ENCODE data around the gene PICALM. TPM values are rescaled to one million over a fixed set of nuclear protein-coding genes. Genes with fewer than 3 reads are reported as not detected.

PICALM gene
- total and polyA plus RNA-seq, 4 donors, result 94.5 to 486 (median 204) TPM

GRCh38 chr11:86064220-86064803 is 4.6 kb downstream of the PICALM start:
- Histone ChIP-seq H3K27me3 (ENCODE audit: control insufficient read depth in 1 of 2, insufficient read depth in 2 of 2, low read length in 1 of 2) (no peaks in the 10 kb centered on the region), H3K4me3 (ENCODE audit: low read length in 2 of 2) (no peak overlapping the region), H3K27ac (ENCODE audit: low read depth in 1 of 2, low read length in 2 of 2) (peak overlapping the region in 1 of 2 donors; percentile 24), H3K4me1 (ENCODE audit: control insufficient read depth in 1 of 2, insufficient read depth in 2 of 2, low read length in 2 of 2) (peaks cover 0 to 4% of the 10 kb centered on the region in 2 donors), H3K36me3 (ENCODE audit: control insufficient read depth in 1 of 2, insufficient read depth in 2 of 2, low read length in 1 of 2) (no peaks in the 10 kb centered on the region), H3K9me3 (ENCODE audit: control insufficient read depth, low read length) (no peaks in the 10 kb centered on the region)
- DNase-seq (no peak), ATAC-seq (ENCODE audit: low FRiP score) (no peak)
- intact Hi-C loops (cut with DNase I), result no loop called here
- 60 to 64% methylated on average over 5 of the region's 5 CpGs for WGBS, 2 donors

GRCh38 chr11:86063536-86063935 is 5.3 kb downstream of the PICALM start:
- ATAC-seq (ENCODE audit: low FRiP score) (no peak), DNase-seq (no peak)
- Histone ChIP-seq H3K27me3 (ENCODE audit: control insufficient read depth in 1 of 2, insufficient read depth in 2 of 2, low read length in 1 of 2) (no peaks in the 10 kb centered on the region), H3K4me3 (ENCODE audit: low read length in 2 of 2) (no peak overlapping the region), H3K9me3 (ENCODE audit: control insufficient read depth, low read length) (no peaks in the 10 kb centered on the region), H3K36me3 (ENCODE audit: control insufficient read depth in 1 of 2, insufficient read depth in 2 of 2, low read length in 1 of 2) (no peaks in the 10 kb centered on the region), H3K27ac (ENCODE audit: low read depth in 1 of 2, low read length in 2 of 2) (no peak overlapping the region), H3K4me1 (ENCODE audit: control insufficient read depth in 1 of 2, insufficient read depth in 2 of 2, low read length in 2 of 2) (peaks cover 0 to 4% of the 10 kb centered on the region in 2 donors)
- WGBS, 2 donors, result 32 to 43% methylated on average over 1 of the region's 1 CpG
- intact Hi-C loops (cut with DNase I), result loop anchor here in 1 of 2 donors (2.0 kb wide), 1 partner anchor 17 kb away; no protein-coding TSS in a partner anchor

- WGBS, 2 donors, result 23 to 30% methylated on average over 3 of the region's 3 CpGs
- no peaks in the 10 kb centered on the region for H3K9me3 ChIP-seq (ENCODE audit: control insufficient read depth, low read length)
- no peak overlapping the region for H3K4me3 ChIP-seq (ENCODE audit: low read length in 2 of 2)
- H3K27ac ChIP-seq (ENCODE audit: low read depth in 1 of 2, low read length in 2 of 2), result no peak overlapping the region
- H3K36me3 ChIP-seq (ENCODE audit: control insufficient read depth in 1 of 2, insufficient read depth in 2 of 2, low read length in 1 of 2), result no peaks in the 10 kb centered on the region
- ATAC-seq (ENCODE audit: low FRiP score), result no peak
- no peaks in the 10 kb centered on the region for H3K27me3 ChIP-seq (ENCODE audit: control insufficient read depth in 1 of 2, insufficient read depth in 2 of 2, low read length in 1 of 2)
- no peak for DNase-seq
- H3K4me1 ChIP-seq (ENCODE audit: control insufficient read depth in 1 of 2, insufficient read depth in 2 of 2, low read length in 2 of 2), result peaks cover 0 to 4% of the 10 kb centered on the region in 2 donors
- intact Hi-C loops (cut with DNase I), result loop anchor here in 1 of 2 donors (2.0 kb wide), 1 partner anchor 16 kb away; no protein-coding TSS in a partner anchor
These were observed 6.2 kb downstream of the PICALM start for GRCh38 chr11:86062719-86063118.

- Histone ChIP-seq H3K4me1 (ENCODE audit: control insufficient read depth in 1 of 2, insufficient read depth in 2 of 2, low read length in 2 of 2) (peaks cover 0 to 4% of the 10 kb centered on the region in 2 donors), H3K9me3 (ENCODE audit: control insufficient read depth, low read length) (no peaks in the 10 kb centered on the region), H3K4me3 (ENCODE audit: low read length in 2 of 2) (no peak overlapping the region), H3K27me3 (ENCODE audit: control insufficient read depth in 1 of 2, insufficient read depth in 2 of 2, low read length in 1 of 2) (no peaks in the 10 kb centered on the region), H3K27ac (ENCODE audit: low read depth in 1 of 2, low read length in 2 of 2) (no peak overlapping the region), H3K36me3 (ENCODE audit: control insufficient read depth in 1 of 2, insufficient read depth in 2 of 2, low read length in 1 of 2) (no peaks in the 10 kb centered on the region)
- 89 to 91% methylated on average over 11 of the region's 11 CpGs for WGBS, 2 donors
- DNase-seq (no peak), ATAC-seq (ENCODE audit: low FRiP score) (no peak)
- intact Hi-C loops (cut with DNase I), result loop anchor here in 1 of 2 donors (2.0 kb wide), 1 partner anchor 15 kb away; no protein-coding TSS in a partner anchor
These were observed 7.2 kb downstream of the PICALM start for GRCh38 chr11:86061483-86062205.

GRCh38 chr11:86060544-86060943 is 8.3 kb downstream of the PICALM start:
- DNase-seq, result no peak
- ATAC-seq (ENCODE audit: low FRiP score), result no peak
- H3K36me3 ChIP-seq (ENCODE audit: control insufficient read depth in 1 of 2, insufficient read depth in 2 of 2, low read length in 1 of 2), result no peaks in the 10 kb centered on the region
- H3K9me3 ChIP-seq (ENCODE audit: control insufficient read depth, low read length), result no peaks in the 10 kb centered on the region
- H3K4me3 ChIP-seq (ENCODE audit: low read length in 2 of 2), result no peak overlapping the region
- H3K27me3 ChIP-seq (ENCODE audit: control insufficient read depth in 1 of 2, insufficient read depth in 2 of 2, low read length in 1 of 2), result no peaks in the 10 kb centered on the region
- intact Hi-C loops (cut with DNase I), result no loop called here
- H3K4me1 ChIP-seq (ENCODE audit: control insufficient read depth in 1 of 2, insufficient read depth in 2 of 2, low read length in 2 of 2), result peaks cover 0 to 4% of the 10 kb centered on the region in 2 donors
- no peak overlapping the region for H3K27ac ChIP-seq (ENCODE audit: low read depth in 1 of 2, low read length in 2 of 2)

- intact Hi-C loops (cut with DNase I), result no loop called here
- Histone ChIP-seq H3K4me3 (ENCODE audit: low read length in 2 of 2) (no peak overlapping the region), H3K36me3 (ENCODE audit: control insufficient read depth in 1 of 2, insufficient read depth in 2 of 2, low read length in 1 of 2) (no peaks in the 10 kb centered on the region), H3K27me3 (ENCODE audit: control insufficient read depth in 1 of 2, insufficient read depth in 2 of 2, low read length in 1 of 2) (no peaks in the 10 kb centered on the region), H3K9me3 (ENCODE audit: control insufficient read depth, low read length) (no peaks in the 10 kb centered on the region), H3K4me1 (ENCODE audit: control insufficient read depth in 1 of 2, insufficient read depth in 2 of 2, low read length in 2 of 2) (peaks cover 5 to 9% of the 10 kb centered on the region in 2 donors), H3K27ac (ENCODE audit: low read depth in 1 of 2, low read length in 2 of 2) (no peak overlapping the region)
- DNase-seq, result no peak
- ATAC-seq (ENCODE audit: low FRiP score), result no peak
These were observed 10.5 kb downstream of the PICALM start for GRCh38 chr11:86058360-86058759.

GRCh38 chr11:86056351-86056854 is 12.5 kb downstream of the PICALM start:
- Histone ChIP-seq H3K4me3 (ENCODE audit: low read length in 2 of 2) (no peak overlapping the region), H3K4me1 (ENCODE audit: control insufficient read depth in 1 of 2, insufficient read depth in 2 of 2, low read length in 2 of 2) (peaks cover 5 to 15% of the 10 kb centered on the region in 2 donors), H3K27ac (ENCODE audit: low read depth in 1 of 2, low read length in 2 of 2) (no peak overlapping the region), H3K9me3 (ENCODE audit: control insufficient read depth, low read length) (no peaks in the 10 kb centered on the region), H3K27me3 (ENCODE audit: control insufficient read depth in 1 of 2, insufficient read depth in 2 of 2, low read length in 1 of 2) (no peaks in the 10 kb centered on the region), H3K36me3 (ENCODE audit: control insufficient read depth in 1 of 2, insufficient read depth in 2 of 2, low read length in 1 of 2) (no peaks in the 10 kb centered on the region)
- ATAC-seq (ENCODE audit: low FRiP score) (no peak), DNase-seq (no peak)
- intact Hi-C loops (cut with DNase I), result no loop called here
- 95 to 96% methylated on average over 1 of the region's 1 CpG for WGBS, 2 donors

- Histone ChIP-seq H3K4me3 (ENCODE audit: low read length in 2 of 2) (no peak overlapping the region), H3K27ac (ENCODE audit: low read depth in 1 of 2, low read length in 2 of 2) (no peak overlapping the region), H3K9me3 (ENCODE audit: control insufficient read depth, low read length) (no peaks in the 10 kb centered on the region), H3K4me1 (ENCODE audit: control insufficient read depth in 1 of 2, insufficient read depth in 2 of 2, low read length in 2 of 2) (peaks cover 5 to 11% of the 10 kb centered on the region in 2 donors), H3K36me3 (ENCODE audit: control insufficient read depth in 1 of 2, insufficient read depth in 2 of 2, low read length in 1 of 2) (no peaks in the 10 kb centered on the region), H3K27me3 (ENCODE audit: control insufficient read depth in 1 of 2, insufficient read depth in 2 of 2, low read length in 1 of 2) (no peaks in the 10 kb centered on the region)
- intact Hi-C loops (cut with DNase I), result no loop called here
- ATAC-seq (ENCODE audit: low FRiP score) (no peak), DNase-seq (no peak)
- WGBS, 2 donors, result 79 to 83% methylated on average over 10 of the region's 10 CpGs
These were observed 15.9 kb downstream of the PICALM start for GRCh38 chr11:86052693-86053641.
